Stimulated activated CD4-positive, alpha-beta T cell treated with anti-CD3 and anti-CD28 coated beads, Interleukin-4, amount 100 ng/mL, for 24 hours (primary cell): ENCODE measurements around the gene TSFM.

Source experiments
- DNase-seq: peaks from one replicate; pipeline ENCODE4 v3.0.0-alpha.2; 2020

Gene TSFM

DNA sequence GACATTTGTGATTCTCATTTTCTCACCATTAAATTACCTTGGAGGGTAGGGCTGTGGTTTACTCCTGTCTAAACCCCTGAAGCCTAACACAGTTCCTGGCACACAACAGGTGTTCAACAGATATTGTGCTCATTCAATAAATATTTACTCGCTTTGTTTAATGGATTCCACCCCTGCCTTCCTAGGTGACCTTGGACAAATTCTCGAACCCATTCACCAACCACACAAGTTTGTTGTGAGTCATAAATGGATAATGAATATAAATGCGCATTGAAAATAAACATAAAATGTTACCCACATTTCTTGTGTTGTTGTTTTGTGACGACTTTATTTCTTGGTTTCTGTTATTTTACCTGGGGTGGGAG is 362 bp upstream of the TSFM start:
- no peak for DNase-seq

DNA sequence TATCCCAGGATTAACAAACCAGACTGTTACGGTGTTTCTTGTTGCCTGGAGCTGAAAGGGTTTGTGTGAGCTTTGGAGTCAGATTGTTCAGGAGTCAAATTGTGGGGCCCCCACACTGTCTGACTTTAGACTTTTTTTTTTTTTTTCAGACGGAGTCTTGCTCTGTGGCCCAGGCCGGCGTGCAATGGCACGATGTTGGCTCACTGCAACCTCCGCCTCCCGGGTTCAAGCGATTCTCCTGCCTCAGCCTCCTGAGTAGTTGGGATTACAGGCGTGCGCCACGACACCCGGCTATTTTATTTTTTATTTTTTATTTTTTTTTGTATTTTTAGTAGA is 847 bp downstream of the TSFM start:
- DNase-seq, result no peak

DNA sequence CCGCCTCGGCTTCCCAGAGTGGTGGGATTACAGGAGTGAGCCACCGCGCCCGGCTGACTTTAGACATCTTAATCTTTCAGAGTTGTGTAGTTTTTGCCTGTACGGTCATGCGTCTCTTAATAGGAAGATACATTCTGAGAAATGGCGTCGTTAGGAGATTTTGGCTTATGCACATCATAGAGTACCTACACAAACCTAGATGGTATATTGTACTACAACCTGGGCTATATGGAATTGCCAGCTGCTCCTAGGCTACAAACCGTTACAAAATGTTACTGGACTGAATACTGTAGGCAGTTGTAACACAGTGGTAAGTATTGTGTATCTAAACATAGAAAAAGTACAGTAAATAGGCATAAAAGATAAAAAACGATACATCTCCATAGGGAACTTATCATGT is 1.3 kb downstream of the TSFM start:
- DNase-seq, result no peak

DNA sequence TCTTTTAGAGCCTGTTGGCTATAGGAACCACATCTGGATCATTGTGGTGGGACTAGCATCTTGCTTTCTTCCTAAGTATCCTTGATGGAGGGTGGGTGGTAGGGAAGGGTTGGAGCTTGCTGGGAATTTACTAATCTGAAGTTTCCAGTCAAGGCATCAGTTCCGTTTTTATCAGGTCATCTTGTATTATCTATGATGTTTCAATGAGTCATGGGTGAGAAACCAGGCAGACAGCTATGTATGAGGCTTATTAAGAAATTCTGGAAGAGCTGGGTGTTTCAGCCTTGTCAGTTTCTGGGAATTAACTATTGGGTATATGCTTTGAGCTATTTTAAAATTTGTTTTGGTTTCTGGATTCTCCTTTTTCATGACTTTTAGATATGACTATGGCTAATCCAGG is 11.3 kb downstream of the TSFM start:
- DNase-seq, result no peak

DNA sequence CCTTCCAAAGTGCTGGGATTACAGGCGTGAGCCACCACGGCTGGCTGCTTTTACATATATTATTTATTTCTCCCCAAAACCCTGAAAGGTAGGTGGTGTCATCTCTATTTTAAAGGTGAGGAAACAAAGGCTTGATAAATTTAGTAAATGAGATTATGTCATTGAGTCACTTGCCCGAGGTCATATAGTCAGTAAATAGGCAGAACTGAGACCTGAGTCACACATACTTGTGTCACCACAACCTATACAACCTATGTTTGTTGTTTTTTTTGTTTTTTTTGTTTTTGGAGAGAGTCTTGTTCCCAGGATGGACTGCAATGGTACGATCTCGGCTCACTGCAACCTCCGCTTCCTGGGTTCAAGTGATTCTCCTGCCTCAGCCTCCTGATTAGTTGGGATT is 12.8 kb downstream of the TSFM start:
- DNase-seq, result no peak

DNA sequence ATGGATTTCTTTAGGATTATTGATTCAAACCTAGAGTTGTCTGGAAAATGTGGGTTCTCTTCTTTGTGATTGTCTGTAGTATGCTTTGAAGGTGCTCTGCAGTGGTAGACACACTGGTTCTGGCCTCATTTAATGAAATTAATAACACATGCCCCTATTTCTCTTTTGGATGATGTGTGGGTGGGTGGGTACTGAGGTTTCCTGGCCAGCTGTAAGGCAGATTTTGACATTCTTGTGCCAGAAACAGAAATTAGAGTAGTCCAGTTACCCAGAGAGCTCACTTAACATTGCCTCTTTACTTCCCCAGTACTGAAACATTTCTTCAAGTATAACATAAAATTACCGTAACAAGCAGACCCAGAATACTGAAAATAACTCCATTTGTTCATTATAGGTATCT is 14.4 kb downstream of the TSFM start:
- no peak for DNase-seq

DNA sequence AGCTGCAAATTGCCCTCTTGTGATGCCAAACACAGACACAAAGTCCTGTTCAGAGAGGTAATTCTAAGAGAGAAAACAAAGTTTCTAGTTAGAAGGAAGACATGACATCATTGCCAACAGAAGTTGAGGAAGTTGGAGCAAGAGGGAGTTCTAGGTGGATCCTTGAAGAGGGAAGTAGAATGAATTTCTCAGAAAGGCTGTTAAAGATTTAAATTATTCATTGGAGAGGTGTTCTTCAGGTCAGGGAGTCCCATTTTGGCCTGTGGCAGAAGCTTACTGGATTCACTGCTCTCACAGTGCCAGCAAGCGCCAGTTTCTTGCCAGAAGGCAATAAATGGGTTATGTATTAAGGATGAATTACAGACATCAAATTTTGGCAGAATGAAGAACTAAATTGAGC is 15.3 kb downstream of the TSFM start:
- no peak for DNase-seq

DNA sequence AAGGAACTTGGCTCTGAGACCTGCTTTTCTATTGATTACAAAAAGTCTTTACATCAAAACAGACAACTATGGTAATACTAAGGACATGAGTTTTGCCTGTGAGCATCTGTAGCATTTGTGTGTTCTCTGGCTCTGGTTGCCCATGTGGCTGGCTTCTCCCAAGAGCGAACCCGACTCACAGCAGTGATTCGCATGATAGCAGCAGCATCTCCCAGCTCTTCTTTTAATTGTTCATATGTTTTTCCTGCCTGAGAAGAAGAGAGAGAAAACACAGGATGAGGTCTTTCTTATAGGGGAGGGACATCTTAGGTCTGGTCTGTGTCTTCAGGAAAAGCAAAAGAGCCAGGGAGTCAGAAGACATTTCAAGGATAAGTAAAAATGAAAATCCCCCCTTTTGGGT is 18.4 kb downstream of the TSFM start:
- no peak for DNase-seq

DNA sequence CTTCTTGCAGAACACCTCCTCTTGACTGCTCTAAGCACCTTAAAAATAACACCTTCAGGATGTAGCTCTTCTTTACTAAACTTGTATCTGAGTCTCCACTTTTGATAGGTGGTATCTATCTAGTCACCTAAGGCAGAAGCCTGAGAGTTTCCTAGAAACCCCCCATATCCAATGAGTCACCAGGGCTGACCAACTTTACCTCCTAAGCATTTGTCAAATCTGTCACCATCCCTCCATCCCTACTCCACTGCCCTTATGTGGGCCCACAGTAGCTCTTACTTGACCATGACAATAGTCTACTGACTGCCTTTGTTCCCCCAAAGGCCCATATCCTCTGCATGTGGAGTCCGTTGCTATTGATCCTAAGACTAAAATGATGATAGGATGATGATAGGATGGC is 20.0 kb downstream of the TSFM start:
- DNase-seq, result no peak

DNA sequence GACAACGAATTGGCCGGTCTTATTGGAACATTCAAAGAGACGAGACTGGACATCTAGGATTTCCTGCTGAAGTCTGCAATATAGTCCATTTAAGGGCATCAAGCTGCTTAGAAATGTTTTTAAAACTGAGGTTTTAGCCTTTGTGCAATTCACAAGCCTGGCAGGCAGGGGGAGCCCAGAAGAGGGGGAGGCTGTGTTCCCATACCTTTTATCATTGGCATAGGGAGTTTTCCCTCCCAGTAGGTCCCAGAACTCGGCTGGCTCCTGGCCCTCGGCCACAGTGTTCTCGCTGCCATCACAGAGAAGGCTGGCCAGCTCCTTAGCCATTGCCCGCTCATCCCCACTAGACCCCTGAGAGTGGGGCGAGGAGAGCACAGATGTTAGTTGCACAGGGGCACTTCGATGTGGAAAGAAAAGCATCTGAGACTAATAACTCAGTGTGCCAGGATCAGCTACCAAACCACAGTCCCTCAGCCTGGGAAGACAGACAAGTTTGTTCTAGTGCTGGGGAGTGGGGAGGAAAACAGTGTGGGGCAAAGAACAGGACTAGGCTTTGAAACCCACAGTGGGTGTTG is 20.8 kb downstream of the TSFM start:
- DNase-seq, result peak; percentile 23

DNA sequence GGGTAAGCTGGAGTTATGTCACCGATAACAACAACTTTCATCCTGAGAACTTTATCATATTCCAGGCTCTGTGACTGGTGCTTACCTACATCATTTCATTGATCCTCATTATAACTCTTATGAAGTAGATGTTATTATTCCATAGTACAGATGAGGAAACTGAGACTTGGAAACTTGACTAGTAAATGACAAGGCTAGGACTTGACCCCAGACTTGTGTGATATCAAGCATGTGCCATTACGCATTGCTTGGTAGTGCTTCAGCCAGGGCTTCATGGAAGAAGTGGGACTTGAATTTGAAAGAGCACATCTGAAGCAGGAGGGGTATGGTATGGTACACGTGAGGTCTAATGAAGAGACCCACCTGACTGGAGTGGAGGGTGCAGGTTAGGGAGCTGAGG is 24.1 kb downstream of the TSFM start:
- DNase-seq, result no peak

DNA sequence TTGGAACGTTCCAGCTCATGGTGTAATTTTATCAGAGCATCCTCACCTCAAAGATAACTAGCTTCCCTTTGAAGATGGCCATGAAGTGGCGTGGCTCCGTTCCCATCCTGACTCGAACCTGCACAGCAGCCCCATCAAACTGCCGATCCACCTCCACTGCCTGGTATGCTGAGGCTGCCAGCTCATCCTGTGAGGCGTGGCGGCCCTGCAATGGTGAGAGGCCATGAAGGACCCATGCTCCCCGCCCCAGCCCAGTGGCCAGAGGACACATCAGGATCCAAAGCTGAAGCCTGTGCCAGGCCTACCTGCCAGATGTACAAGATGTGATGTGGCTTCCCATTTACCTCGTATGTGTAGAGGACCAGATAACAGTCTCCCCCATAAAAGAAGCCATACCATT is 24.7 kb downstream of the TSFM start:
- DNase-seq, result no peak

DNA sequence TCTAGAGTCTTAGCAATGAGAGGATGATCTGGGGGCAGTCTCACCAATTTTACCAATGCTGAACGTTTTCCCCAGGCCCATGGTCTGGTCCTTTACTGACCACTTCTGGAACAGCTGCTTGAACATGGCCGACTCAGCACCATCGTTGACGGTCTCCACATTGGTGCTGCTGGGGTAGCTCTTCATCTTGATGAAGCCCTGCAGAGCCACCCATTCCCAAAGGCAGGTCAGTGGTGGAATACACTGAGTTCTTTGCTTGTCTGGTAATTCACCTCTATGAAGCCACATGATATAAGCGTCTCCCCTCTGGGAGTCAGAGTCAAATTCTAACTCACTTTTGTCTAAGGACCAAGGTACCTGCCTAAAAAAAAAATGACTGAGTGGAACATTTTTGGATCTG is 25.8 kb downstream of the TSFM start:
- DNase-seq, result no peak

DNA sequence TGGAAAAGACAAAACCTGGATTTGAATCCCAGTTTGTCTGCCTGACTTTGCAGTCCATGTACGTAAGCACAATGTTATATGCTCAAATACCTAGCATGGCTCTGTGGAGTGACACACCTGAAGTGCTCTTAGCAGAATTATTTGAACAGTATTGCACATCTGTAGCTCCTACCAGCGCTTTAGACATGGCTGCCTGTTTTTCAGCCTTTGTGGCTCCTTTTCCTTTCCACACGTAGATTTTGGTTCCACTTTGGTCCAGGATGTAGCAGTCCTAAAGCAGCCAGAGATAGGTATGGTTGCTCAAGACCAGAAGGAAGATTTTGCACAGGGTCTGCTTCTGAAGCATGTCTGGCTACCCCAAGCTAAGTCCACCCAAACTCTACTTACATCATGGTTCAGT is 26.8 kb downstream of the TSFM start:
- no peak for DNase-seq

DNA sequence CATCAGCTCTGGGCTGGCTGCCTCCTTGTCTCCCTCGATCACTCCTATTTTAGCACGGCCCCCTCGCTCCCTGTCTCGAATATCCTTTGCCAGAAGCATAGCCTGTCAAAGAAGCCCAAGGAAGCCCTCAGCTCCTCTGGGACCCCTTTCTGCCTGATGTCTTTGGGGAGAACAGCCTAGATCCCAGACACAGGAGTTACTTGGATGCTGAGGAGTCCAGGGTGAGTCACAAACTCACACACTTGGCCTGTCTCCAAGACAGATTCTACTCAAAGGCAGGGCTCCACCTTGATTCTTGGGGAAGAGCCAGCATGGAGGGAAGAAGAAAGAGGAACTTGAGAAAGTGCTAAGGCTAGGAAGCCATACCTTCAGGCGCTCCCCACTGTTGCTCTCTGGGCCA is 27.9 kb downstream of the TSFM start:
- DNase-seq, result no peak

DNA sequence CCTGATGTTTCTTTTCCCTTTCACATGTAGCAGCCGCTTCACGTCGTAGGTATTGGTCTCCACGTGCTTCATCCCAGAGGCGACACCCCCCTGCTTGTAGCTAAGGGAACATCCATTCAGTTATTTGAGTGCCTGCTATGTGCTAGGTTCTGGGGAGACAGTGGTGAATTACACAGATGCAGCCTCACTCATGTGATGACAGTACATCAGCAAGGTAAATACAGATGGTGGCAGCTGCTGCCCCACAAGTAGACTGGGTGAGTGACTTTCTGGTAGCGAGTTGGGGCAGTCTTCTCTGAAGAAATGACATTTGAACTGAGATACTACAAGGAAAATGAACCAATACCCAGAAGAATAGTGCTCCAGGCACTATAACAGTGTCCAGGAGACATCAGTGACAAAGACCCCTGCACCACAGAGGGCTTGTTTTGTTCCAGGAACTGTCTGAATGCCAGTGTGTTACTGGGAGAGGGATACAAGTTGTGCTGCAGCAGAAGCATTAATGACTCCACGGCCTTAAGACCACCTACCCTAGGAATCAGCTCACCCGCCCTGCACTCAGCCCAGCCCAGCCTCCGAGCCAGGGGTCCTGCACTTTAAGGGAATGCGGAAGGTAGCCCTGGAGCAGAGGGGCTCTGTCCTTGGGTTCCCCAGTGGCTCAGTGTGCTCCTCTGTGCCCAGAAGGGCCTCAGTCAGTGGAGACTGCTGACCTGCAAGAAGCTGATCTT is 28.6 kb downstream of the TSFM start:
- DNase-seq, result no peak

DNA sequence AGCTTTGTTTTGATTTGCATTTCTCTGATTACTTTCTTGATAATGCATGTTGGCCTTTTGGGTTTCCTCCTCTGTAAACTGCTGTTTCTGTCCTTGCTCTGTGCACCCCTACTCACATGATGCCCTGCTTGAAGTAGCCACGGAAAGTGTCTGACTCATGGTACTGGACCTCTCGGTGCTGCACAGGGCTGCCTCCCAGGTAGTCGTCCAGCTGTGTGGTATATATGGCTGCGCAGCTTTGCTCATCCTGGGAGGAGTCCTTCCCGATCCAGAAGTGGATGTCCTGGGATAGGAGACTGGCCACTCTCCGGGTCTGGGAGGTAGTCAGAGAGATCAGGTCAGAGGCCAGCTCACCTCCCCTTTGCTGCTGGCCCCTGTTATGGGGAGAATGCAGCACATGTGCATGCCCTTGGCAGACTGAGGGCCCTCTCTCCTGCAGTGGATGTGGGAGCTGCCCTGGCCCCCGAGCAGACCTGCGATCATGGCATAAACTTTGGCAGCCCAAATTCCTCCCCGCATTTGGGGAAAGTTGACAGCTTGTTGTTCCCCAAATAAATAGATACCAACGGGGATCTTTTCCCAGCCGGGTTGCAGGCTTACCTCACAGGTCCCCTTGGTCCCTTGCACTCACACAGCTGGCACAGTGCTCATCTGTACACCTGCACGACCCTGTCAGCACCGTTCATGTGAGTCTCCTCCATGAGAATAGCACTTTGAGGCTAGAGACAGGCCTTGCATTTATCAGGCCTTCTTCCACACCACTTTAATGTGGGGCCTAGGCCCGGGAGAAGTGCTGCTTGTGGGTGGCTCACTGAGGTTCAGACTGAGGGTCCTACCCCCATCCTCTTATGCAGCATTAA is 30.8 kb downstream of the TSFM start:
- DNase-seq, result no peak

DNA sequence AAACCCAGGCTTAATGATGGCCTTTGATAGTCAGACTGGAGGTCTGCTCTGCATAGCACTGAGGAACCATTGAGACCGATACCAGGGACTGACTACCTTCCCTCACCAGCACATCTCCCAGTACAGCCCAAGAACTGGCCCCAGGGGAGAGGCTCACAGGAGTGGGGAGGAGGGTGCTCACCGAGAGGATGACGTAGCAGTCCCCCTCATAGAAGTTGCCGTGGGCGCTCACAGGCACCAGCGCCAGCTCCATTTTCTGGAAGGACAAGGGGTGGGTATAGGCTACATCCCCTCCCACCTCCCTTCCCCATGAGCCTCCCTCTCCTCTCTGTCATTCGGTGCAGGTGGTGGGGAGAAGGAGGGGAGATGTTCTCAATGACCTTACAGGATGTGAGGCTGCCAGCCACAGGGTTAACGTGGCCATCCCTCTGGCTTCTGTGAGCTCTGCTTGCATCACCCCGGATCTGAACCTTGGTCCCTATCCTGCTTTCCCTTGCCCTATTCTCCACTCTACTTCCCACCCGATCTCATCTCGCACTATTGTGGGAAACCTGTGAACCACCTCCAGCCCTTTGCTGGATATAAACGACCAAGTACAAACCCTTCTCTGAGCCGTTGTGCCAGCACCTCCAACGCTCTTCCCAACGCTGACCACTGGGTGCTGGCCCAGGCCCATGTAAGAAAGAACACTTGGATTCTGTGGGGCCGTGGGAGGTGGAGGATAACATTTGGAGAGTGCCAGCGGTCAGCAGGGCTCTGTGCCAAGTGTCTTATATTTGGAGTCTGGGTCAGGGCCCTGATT is 31.6 kb downstream of the TSFM start:
- no peak for DNase-seq

DNA sequence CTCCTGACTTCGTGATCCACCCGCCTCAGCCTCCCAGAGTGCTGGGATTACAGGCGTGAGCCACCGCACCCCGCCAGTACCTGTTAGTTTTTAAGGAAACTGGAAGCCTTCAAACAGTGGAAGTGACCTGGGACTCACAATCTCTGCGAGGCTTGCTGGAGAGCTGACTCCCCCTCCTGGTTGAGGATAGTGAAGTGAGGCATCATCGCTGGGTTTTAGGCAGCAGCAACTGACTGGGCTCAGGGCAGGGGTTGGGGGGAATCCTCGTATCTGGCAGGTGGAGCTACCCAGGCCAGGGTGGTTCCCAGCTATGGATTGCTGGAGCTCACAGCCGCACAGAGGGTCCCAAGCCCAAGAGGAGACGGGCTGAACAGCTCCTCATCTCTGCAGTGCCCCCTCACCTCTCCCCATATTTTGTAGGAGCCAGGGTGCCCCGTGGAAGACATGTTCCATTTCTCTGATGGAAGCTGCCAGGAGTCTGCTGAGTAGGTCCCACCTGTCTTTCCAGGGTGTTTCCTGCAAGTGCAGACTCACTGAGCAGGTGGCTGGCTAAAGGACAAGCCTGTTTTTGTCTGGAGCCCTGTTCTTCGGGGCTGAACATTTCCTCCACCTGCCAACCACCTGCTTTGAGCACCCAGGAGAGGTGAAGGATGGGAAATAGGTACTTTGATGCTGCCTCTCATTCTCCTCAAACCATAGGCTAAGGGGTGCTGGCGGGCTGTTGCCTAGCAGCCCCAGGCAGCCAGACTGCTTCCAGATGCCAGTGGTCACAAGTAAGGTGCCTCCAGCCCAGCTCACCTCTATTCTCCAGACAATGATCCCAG is 32.8 kb downstream of the TSFM start:
- no peak for DNase-seq

DNA sequence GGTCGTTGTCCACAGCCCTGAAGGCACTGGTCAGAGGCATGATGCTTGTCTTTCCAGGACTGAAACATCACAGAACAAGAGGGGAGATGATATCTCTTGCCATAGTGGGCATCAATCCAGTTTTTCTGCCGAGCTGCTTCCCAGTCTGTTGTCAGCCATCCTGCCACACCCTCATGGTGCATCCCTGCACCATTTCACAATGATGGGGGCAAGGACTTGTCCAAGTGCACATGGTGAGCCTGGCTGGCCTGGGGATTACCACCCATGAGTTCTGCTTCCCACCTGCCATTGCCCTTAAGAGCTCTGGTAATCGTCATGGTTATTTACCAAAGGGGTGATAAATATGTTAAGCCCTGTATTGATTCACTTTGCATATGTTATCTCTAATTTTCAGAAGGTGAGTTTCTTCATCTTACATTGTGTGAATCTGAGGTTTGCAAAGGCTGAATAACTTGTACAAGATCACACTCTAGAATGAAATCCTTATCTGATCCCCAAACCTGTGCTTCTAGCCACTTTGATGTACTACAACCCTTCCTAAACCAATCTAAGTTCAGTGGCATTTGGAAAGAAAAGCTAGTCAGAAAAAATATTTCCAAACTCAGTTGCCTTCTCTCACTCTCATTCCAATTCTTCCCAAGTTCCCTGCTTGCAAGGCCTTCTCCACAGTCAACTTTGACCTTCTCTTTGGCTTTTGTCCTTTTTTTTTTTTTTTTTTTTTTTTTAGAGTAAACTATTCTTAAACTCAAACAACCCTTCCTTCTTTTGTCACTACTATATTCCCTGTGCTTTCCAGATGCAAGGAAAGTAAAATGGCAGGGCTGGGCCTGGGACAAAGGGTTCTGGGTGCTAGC is 33.6 kb downstream of the TSFM start:
- no peak for DNase-seq

DNA sequence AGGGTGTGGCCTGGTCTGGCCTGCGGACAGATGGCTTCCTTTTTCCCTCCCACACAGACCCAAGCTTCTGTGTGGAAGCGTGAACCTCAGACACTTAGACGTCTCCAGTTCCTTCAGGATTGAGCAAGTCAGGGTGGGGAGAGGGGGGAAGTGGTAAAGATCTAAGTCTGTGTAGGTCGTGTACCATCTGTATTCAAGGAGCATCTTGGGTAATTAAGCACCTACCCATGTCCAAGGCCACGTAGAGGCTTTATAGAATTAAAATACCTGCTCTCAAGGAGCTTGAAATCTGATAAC is 34.2 kb downstream of the TSFM start:
- DNase-seq, result no peak
